ENCODE results near the gene SKI. TPM values are rescaled to one million over a fixed set of nuclear protein-coding genes. Genes with fewer than 3 reads are reported as not detected.

The SKI gene
- total and polyA plus RNA-seq, 2 of the 8 experiments (the other 6 are each of a cell fraction or from before 2014, with no cell fraction given): 8.3 to 87.6 TPM

- H3K27me3 ChIP-seq (replicated peaks in 1 of 4; ENCODE audit: control insufficient read depth in 3 of 4, extremely low read depth in 1 of 4, insufficient read depth in 3 of 4, low read length in 3 of 4): peaks cover 0 to 11% (median 6%) of the 10 kb centered on the region in 4 experiments; a peak in 4 of 7 replicates
- POLR2A ChIA-PET (ENCODE audit: partially characterized antibody): interaction anchor here (2.1 to 4.0 kb wide), 2 partner anchors 20 to 22 kb away, joined by 5 to 19 read pairs; no protein-coding TSS in a partner anchor
- H2AK5ac ChIP-seq (ENCODE audit: low read depth, low read length): 0 out of 2 replicates have a peak overlapping the region, but pooled peaks have one; percentile 39
- TF ChIP-seq POU5F1 (IDR thresholded peaks at IDR 0.05; ENCODE audit: low read depth, low read length) (no peak), POLR2AphosphoS5 (IDR thresholded peaks at IDR 0.05; ENCODE audit: low read depth, low read length) (no peak), SP1 (IDR thresholded peaks at IDR 0.05; ENCODE audit: low read depth, low read length) (no peak), GABPA (IDR thresholded peaks at IDR 0.05; ENCODE audit: borderline replicate concordance, insufficient read depth, low read length) (no peak), JUN (IDR thresholded peaks at IDR 0.05; ENCODE audit: low read depth, low read length) (no peak), GTF2F1 (IDR thresholded peaks at IDR 0.05; ENCODE audit: borderline replicate concordance, low read depth, low read length) (no peak)
- no peak overlapping the region for H2BK15ac ChIP-seq (ENCODE audit: low read length)
- H4K91ac ChIP-seq (replicated peaks; ENCODE audit: insufficient read length, low read length): peak overlapping the region; percentile 42
- no peak overlapping the region for H4K5ac ChIP-seq (ENCODE audit: insufficient read length, low read depth, low read length)
- H4K8ac ChIP-seq (ENCODE audit: extremely low read depth, insufficient read depth, low read length): no peak overlapping the region; the same call in 1 of the 2 replicates
- H2BK20ac ChIP-seq (ENCODE audit: low read length): no peak overlapping the region
- H2BK5ac ChIP-seq (ENCODE audit: low read depth, low read length): peak overlapping the region; percentile 44; the same call in 1 of the 2 replicates
- DNase-seq (ENCODE audit: low read depth in 1 of 2, low spot score in 2 of 2) (no peak), FAIRE-seq (no peak)
- H3K4me1 ChIP-seq (replicated peaks in 1 of 4; ENCODE audit: control insufficient read depth in 3 of 4, insufficient read depth in 4 of 4, low read length in 3 of 4): peaks cover 3 to 21% (median 18%) of the 10 kb centered on the region in 4 experiments
- H3K79me1 ChIP-seq (ENCODE audit: low read depth, low read length): no peaks in the 10 kb centered on the region
- H3K56ac ChIP-seq (replicated peaks; ENCODE audit: insufficient read length, low read depth, low read length): no peak overlapping the region
- no peak overlapping the region for H3K18ac ChIP-seq (ENCODE audit: extremely low read depth, low read length)
- no peaks in the 10 kb centered on the region for H4K20me1 ChIP-seq (replicated peaks in 1 of 2; ENCODE audit: control insufficient read depth in 1 of 2, insufficient read depth in 2 of 2, low read length in 2 of 2)
- no peak overlapping the region for H3K23ac ChIP-seq (ENCODE audit: insufficient read length)
- H3K4me3 ChIP-seq (ENCODE audit: extremely low read depth in 1 of 4, insufficient read depth in 2 of 4, low read depth in 3 of 4, low read length in 4 of 4): no peak overlapping the region
- CTCF ChIA-PET (ENCODE audit: partially characterized antibody): interaction anchor here (0.8 to 4.3 kb wide), 10 partner anchors 11 to 175 kb away, joined by 3 to 22 read pairs (median 4); partner anchors contain the start of gene FAAP20
- H2AFZ ChIP-seq (ENCODE audit: low read length): no peak overlapping the region
- H3K27ac ChIP-seq (ENCODE audit: low read depth, low read length): no peak overlapping the region
- H3K23me2 ChIP-seq (ENCODE audit: low read depth, low read length): peaks cover 4% of the 10 kb centered on the region
- 0 out of 2 replicates have a peak overlapping the region, but pooled peaks have one; percentile 50 for H2BK12ac ChIP-seq (ENCODE audit: low read depth, low read length)
- no peaks in the 10 kb centered on the region for H3K36me3 ChIP-seq (ENCODE audit: control insufficient read depth in 2 of 4, insufficient read depth in 4 of 4, low read length in 3 of 4)
- no peaks in the 10 kb centered on the region for H3K79me2 ChIP-seq (ENCODE audit: control insufficient read depth in 1 of 2, insufficient read depth in 2 of 2, low read length in 2 of 2)
- no peak overlapping the region for H3K9ac ChIP-seq (replicated peaks in 1 of 4; ENCODE audit: extremely low read depth in 1 of 4, low read depth in 3 of 4, low read length in 3 of 4)
- no peak overlapping the region for H3K14ac ChIP-seq (ENCODE audit: insufficient read length)
- H3K4ac ChIP-seq (replicated peaks; ENCODE audit: insufficient read length, low read depth, low read length): no peak overlapping the region
- H2BK120ac ChIP-seq (replicated peaks; ENCODE audit: low read depth, low read length): no peak overlapping the region
- no peak overlapping the region for H3K4me2 ChIP-seq (ENCODE audit: insufficient read depth in 1 of 2, low read depth in 2 of 2, low read length in 2 of 2)
- WGBS, 2 experiments (ENCODE audit: extremely low coverage in 1 of 2, insufficient coverage in 1 of 2, insufficient read length in 1 of 2, insufficient replicate concordance in 2 of 2, low coverage in 1 of 2, low lambda C conversion rate in 2 of 2, missing lambda C conversion rate in 1 of 2): 86% methylated on average over 18 of the region's 18 CpGs; no CpG with 5 or more reads in 1 of the 2 experiments
- H3K9me3 ChIP-seq (ENCODE audit: insufficient read depth in 2 of 2, low read depth in 1 of 2, low read length in 1 of 2): no peaks in the 10 kb centered on the region
Measured at GRCh38 chr1:2209400-2210083, 18.6 kb upstream of the SKI start.

Measured in H1 (cell line).